ENCODE measurements around the gene COX10. TPM values are rescaled to one million over a fixed set of nuclear protein-coding genes. Genes with fewer than 3 reads are reported as not detected.

Gene COX10
- total RNA-seq, 2 experiments from 2014 or later = 24.5 to 25.2 TPM

DNA sequence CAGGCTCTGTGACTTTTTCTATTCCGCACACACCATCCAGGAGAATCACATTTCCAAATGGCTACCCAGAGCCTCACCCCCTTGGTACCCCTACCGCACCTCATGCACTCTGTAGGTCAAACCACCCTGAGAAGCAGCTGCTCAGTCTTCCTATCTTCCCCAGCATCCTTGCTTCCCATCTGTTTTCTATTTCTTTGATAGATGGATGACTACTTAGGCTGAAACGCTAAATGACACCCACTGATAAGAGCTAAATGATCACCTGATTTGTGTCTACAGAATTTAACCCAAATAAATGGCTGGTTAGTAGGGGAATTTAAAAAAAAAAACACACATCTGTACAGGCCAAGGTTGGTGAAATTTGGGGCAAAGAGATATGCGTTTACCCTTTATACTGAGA lies 17.6 kb upstream of the COX10 start:
- DNase-seq = no peak
- peaks cover 5% of the 10 kb centered on the region for H3K4me1 Mint-ChIP-seq
- ChIA-PET CTCF (interaction anchor here (0.7 kb wide), 1 partner anchor 250 kb away, joined by 3 read pairs; no protein-coding TSS in a partner anchor), POLR2A (no interaction called here)
- no peaks in the 10 kb centered on the region for H3K27me3 Mint-ChIP-seq
- H3K36me3 Mint-ChIP-seq (ENCODE audit: low read depth) = peaks cover 34% of the 10 kb centered on the region
- H3K27ac Mint-ChIP-seq = no peak overlapping the region
- no peaks in the 10 kb centered on the region for H3K9me3 Mint-ChIP-seq
- no peak overlapping the region for H3K4me3 Mint-ChIP-seq

DNA sequence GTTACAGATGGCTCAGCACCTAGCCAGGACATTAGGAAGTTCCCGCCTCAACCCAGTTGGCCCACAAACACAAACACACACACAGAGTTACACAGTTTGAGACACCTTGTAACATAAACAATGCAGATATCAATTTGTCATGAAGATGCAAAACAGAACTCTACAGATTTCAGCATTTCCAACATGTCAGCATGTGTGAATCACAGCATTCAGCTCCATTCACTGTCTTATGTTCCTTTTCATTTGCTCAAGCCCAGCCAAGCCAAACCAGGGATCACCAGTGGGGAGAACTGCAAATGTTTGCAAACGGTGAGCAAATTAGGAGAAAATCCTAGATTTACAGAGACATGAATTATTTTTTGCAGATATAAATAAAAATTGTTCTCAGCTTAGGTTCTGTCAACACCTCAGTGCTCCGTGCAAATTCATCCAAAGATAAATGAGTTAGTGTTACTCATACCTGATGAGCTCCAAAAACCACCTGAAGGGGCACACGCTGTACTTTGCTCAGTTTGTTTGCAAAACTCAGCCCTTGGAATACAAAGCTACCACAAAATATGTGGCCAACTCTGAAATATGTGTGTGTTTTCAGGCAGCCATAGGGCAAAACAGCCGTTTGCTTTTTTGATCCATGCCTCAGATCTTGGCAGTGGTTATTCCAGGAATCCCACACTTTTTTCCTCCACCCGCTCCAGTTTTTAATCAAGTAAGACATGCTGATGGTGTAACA lies 16.3 kb upstream of the COX10 start:
- Mint-ChIP-seq H3K27ac (no peak overlapping the region), H3K9me3 (no peaks in the 10 kb centered on the region), H3K27me3 (no peaks in the 10 kb centered on the region), H3K4me3 (no peak overlapping the region), H3K4me1 (peaks cover 9% of the 10 kb centered on the region), H3K36me3 (ENCODE audit: low read depth) (peaks cover 39% of the 10 kb centered on the region)
- no peak for DNase-seq
- ChIA-PET POLR2A (no interaction called here), CTCF (no interaction called here)

DNA sequence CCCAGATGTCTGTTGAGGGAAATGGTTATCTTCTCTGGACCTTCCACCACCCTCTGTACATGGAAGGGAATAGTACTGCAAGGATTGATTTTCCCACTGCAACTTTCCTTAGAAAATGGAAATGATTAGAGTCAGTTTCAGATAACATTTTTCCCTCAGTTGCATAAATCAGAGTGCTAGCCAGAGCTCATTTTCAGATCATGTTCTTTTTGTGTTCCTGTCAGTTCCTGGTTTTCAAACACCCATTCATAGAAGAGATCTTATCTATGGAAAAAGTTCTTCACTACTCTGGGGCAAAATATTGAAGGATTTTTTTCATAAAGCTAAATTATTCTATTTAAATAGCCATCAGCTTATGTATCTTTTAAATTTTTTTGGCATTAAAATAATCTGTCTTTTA lies 11.7 kb upstream of the COX10 start:
- CTCF ChIA-PET = interaction anchor here (1.4 kb wide), 1 partner anchor 15 kb away, joined by 3 read pairs; no protein-coding TSS in a partner anchor
- no peak for DNase-seq
- Mint-ChIP-seq H3K4me3 (no peak overlapping the region), H3K27me3 (no peaks in the 10 kb centered on the region), H3K4me1 (peaks cover 21% of the 10 kb centered on the region), H3K27ac (no peak overlapping the region), H3K36me3 (ENCODE audit: low read depth) (peaks cover 68% of the 10 kb centered on the region), H3K9me3 (no peaks in the 10 kb centered on the region)
- POLR2A ChIA-PET = interaction anchor here (0.7 kb wide), 1 partner anchor 243 kb away, joined by 3 read pairs; the partner anchor contains the start of gene HS3ST3B1

DNA sequence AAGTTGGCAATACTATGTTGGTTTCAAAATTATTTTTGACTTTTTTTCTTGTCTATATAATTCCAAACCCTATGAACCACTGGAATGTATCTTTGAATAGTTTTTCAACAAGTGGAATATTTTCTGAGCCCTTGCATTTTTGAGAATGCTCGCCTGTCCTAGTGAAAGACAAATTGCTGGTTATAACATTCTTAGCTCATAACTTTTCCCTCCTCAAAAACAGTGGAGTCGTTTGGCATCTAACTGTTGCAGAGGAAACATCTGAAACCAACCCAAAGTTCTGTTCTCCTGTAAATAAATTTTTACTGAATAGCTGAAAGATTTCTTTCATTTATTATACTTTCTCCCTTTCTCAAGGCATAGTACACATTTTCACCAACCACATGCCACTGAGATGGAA lies 11.3 kb upstream of the COX10 start:
- Mint-ChIP-seq H3K27me3 (no peaks in the 10 kb centered on the region), H3K4me1 (peaks cover 19% of the 10 kb centered on the region), H3K36me3 (ENCODE audit: low read depth) (peaks cover 69% of the 10 kb centered on the region), H3K27ac (no peak overlapping the region), H3K4me3 (no peak overlapping the region), H3K9me3 (no peaks in the 10 kb centered on the region)
- ChIA-PET CTCF (no interaction called here), POLR2A (interaction anchor here (0.7 kb wide), 1 partner anchor 243 kb away, joined by 3 read pairs; the partner anchor contains the start of gene HS3ST3B1)
- DNase-seq = no peak

DNA sequence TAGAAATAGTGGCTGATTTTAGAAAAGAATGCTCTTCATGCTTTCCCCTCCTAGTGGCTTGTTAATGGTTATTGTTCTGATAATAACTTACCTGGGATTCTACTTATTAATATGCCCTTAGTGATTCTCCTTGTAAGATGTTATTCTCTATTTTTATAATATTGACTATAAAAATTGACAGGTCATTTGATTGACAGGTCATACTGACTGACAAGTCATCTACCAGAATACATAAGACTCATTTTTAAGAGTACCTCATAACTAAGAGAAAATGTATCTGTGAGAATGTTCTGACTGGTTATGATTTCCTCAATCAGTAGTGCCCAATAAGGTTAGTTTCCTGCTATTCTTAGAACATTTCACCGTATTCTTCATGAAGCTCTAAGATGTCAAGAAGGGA lies 8.6 kb upstream of the COX10 start:
- CTCF ChIA-PET = interaction anchor here (0.7 kb wide), 1 partner anchor 46 kb away, joined by 3 read pairs; no protein-coding TSS in a partner anchor
- no peak overlapping the region for H3K4me3 Mint-ChIP-seq
- H3K27ac Mint-ChIP-seq = no peak overlapping the region
- no peaks in the 10 kb centered on the region for H3K9me3 Mint-ChIP-seq
- DNase-seq = no peak
- no peaks in the 10 kb centered on the region for H3K27me3 Mint-ChIP-seq
- POLR2A ChIA-PET = no interaction called here
- peaks cover 22% of the 10 kb centered on the region for H3K4me1 Mint-ChIP-seq
- H3K36me3 Mint-ChIP-seq (ENCODE audit: low read depth) = peaks cover 85% of the 10 kb centered on the region

DNA sequence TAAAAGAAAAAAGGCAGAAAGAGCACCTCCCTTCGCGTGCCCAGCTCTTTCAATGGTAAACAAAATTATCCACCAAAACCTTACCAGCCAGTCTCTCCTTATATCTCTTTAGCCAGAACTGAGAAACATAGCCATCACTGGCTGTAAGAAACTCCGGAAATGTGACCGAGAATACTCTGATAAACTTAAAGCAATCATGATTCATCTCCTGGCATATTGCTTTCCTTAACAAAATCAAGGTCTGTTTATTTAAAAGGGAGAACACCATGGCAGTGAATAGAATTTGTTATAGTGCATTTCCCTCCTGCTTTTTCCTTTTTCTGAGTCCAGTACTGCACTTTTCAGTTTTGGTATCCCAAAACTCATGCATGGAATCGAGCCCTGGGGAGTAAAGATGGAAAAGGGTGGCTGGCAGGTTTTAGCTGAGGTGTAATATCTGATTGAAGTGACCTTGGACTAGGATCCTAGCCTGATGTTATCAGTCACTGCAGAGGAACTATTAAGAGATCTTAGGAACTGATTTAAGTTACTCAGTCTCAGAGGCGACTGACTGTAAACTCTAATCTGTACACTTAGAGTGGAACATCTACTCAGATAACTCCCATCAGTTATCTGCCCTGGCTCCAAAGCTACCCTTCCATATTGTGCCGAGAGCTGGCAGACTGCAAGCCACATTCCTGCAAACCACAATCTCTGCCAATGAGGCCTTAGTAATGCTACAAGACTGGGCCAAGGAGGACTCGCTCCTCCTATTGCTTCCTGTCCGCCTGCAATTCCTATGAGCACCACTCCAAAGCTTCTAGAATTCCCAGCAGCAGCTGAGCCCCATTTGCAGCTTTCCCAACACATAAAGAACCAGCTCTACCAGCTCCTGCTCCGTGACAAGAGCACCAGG lies 7.4 kb upstream of the COX10 start:
- ChIA-PET CTCF (no interaction called here), POLR2A (no interaction called here)
- peaks cover 3% of the 10 kb centered on the region for H3K9me3 Mint-ChIP-seq
- H3K4me1 Mint-ChIP-seq = peaks cover 29% of the 10 kb centered on the region
- peaks cover 87% of the 10 kb centered on the region for H3K36me3 Mint-ChIP-seq (ENCODE audit: low read depth)
- no peaks in the 10 kb centered on the region for H3K27me3 Mint-ChIP-seq
- DNase-seq = no peak
- H3K4me3 Mint-ChIP-seq = no peak overlapping the region
- H3K27ac Mint-ChIP-seq = no peak overlapping the region

DNA sequence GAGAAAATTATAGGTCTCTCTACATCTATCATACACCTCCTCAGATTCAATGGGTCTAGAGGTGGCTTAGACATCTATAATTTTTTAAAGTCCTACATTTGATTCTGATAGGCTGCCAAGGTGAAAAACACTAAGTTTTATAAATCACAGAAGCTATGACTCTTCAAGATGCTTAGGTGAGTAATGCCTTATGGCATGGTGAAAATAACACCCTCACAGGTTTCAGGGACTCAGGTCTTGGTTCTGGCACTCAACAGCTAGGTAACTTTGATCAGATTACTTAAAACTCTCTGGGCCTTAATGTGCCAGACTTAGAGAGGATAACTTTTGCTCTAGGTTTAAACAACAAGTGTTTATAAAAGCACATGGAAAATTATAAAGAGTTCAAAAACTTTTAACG lies 2.0 kb upstream of the COX10 start:
- CTCF ChIA-PET = no interaction called here
- H3K27ac Mint-ChIP-seq = no peak overlapping the region

DNA sequence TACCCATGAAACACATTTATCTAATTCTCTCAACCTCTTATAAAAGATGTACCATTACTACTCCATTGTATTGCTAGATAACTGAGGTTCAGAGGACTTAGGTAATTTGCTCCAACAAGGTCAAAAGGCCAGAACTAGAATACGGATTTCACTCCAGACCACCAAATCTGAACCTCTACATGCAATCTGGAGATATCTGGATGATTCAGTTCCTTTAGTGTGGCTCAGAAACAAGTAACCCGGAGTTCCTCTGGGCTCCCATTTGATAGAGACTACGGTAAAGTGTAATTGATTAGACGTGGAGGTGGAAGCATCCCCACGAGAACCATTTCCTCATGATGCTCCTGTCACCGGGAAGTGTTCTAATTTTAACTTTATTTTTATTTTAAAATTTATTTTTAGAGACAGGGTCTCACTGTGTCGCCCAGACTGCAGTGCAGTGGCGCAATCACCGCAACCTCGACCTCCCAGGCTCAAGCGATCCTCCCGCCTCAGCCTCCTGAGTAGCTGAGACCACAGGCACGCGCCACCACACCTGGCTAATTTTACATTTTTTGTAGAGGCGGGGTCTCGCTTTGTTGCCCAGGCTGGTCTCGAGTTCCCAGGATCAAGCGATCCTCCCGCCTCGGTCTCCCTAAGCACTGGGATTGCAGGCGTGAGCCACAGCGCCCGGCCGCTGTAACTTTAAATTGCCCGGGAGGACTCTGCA lies 608 bp upstream of the COX10 start:
- ChIA-PET CTCF (interaction anchor here (3.2 kb wide), 1 partner anchor 233 kb away, joined by 12 read pairs; the partner anchor contains the start of gene HS3ST3B1), POLR2A (interaction anchor here (1.0 to 4.2 kb wide), 7 partner anchors 9 to 234 kb away, joined by 3 to 36 read pairs (median 6); partner anchors contain the start of gene HS3ST3B1)
- peak overlapping the region; percentile 82 for H3K27ac Mint-ChIP-seq
- H3K27me3 Mint-ChIP-seq = no peaks in the 10 kb centered on the region
- no peak for DNase-seq
- peaks cover 3% of the 10 kb centered on the region for H3K9me3 Mint-ChIP-seq
- peaks cover 63% of the 10 kb centered on the region for H3K4me1 Mint-ChIP-seq
- H3K4me3 Mint-ChIP-seq = peak overlapping the region; percentile 95
- peaks cover 69% of the 10 kb centered on the region for H3K36me3 Mint-ChIP-seq (ENCODE audit: low read depth)

More for the DNA sequence above, 2.0 kb upstream of the COX10 start:
- H3K4me1 Mint-ChIP-seq = peaks cover 52% of the 10 kb centered on the region
- H3K4me3 Mint-ChIP-seq = no peak overlapping the region
- no peaks in the 10 kb centered on the region for H3K27me3 Mint-ChIP-seq
- H3K36me3 Mint-ChIP-seq (ENCODE audit: low read depth) = peaks cover 69% of the 10 kb centered on the region
- H3K9me3 Mint-ChIP-seq = peaks cover 3% of the 10 kb centered on the region
- POLR2A ChIA-PET = interaction anchor here (1.0 to 2.5 kb wide), 6 partner anchors 136 to 236 kb away, joined by 3 to 9 read pairs (median 6); partner anchors contain the start of gene HS3ST3B1
- DNase-seq = no peak

DNA sequence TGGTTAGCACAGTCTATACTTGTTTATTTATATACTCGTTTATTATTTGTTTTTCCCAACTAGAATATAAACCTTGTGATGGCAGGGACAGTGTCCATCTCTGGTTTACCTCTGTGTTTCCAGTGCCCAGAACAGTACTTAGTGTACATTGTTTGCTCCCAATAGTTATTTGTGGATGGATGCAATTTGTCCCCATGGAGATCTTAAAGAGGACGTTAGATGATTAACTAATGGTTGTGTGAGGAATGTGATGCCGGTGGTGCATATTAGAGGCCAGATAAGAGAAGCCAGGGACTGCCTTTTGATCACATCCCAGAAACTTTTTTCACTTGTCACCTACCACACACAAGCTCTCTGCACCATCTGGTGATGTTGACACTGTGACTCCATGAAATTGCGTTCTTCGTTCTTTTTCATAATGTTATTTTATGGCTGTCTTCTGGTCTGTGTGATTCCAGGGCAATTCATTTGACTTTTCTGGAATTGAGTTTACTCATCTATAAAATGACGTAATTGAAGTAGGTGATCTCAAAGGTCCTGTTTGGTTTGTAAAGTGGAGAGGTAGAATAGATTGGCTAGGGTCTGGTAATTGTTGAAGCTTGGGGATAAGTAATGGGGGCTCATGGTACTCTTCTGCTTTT lies 1.2 kb downstream of the COX10 start:
- no peaks in the 10 kb centered on the region for H3K27me3 Mint-ChIP-seq
- peak overlapping the region; percentile 95 for H3K4me3 Mint-ChIP-seq
- ChIA-PET CTCF (interaction anchor here (1.0 to 3.2 kb wide), 2 partner anchors 133 to 231 kb away, joined by 3 to 12 read pairs; partner anchors contain the start of gene HS3ST3B1), POLR2A (interaction anchor here (0.9 to 4.2 kb wide), 7 partner anchors 7 to 231 kb away, joined by 3 to 36 read pairs (median 4); partner anchors contain the start of gene HS3ST3B1)
- H3K36me3 Mint-ChIP-seq (ENCODE audit: low read depth) = peaks cover 57% of the 10 kb centered on the region
- H3K9me3 Mint-ChIP-seq = peaks cover 3% of the 10 kb centered on the region
- peaks cover 59% of the 10 kb centered on the region for H3K4me1 Mint-ChIP-seq
- DNase-seq = no peak
- peak overlapping the region; percentile 18 for H3K27ac Mint-ChIP-seq

DNA sequence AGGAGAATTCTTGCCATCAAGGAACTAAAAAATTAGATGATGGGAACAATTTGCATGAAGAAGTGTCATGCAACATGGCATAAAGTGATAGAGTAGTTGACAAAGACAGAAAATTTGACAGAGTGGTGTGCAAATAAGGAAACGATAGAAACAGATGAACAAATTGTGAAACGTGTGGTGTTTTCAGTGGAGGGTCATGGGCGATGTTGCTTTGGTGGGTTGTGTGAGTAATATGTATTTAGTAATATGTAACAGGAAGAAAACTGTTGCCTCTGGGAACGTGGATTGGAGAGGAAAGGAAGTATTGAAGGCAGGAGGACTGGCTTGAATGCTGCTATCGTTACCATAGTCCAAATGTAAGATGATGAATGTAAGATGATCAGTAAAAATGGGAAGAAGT lies 3.6 kb downstream of the COX10 start:
- Mint-ChIP-seq H3K27ac (no peak overlapping the region), H3K27me3 (no peaks in the 10 kb centered on the region), H3K4me1 (peaks cover 54% of the 10 kb centered on the region), H3K9me3 (no peaks in the 10 kb centered on the region), H3K36me3 (ENCODE audit: low read depth) (peaks cover 53% of the 10 kb centered on the region), H3K4me3 (no peak overlapping the region)
- ChIA-PET CTCF (no interaction called here), POLR2A (interaction anchor here (1.8 to 4.2 kb wide), 2 partner anchors 17 to 229 kb away, joined by 5 to 36 read pairs; partner anchors contain the start of gene HS3ST3B1)
- no peak for DNase-seq

DNA sequence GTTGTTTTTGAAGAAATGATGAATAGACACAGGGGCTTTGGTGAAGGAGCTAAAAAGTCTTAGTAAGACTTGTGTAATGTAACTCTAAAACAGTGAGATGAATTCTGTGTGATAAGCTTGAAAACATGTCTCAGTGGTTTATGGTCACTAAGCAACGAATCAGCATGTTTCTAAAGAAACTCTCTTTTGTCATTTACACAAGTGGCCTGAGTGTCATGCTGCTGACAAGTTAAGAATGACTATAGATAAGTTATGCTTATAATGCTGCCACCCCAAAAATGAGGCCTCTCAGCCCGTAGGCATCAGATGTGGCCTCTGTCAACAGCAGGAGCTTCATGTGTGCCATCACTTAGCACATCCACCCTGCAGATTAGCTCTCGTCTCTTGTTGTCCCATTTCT lies 8.7 kb downstream of the COX10 start:
- CTCF ChIA-PET = interaction anchor here (1.0 kb wide), 1 partner anchor 18 kb away, joined by 3 read pairs; no protein-coding TSS in a partner anchor
- POLR2A ChIA-PET = interaction anchor here (1.1 to 1.6 kb wide), 6 partner anchors 8 to 223 kb away, joined by 3 to 6 read pairs (median 4); partner anchors contain the start of genes COX10 and HS3ST3B1
- H3K27me3 Mint-ChIP-seq = no peaks in the 10 kb centered on the region
- peaks cover 35% of the 10 kb centered on the region for H3K4me1 Mint-ChIP-seq
- peaks cover 55% of the 10 kb centered on the region for H3K36me3 Mint-ChIP-seq (ENCODE audit: low read depth)
- H3K4me3 Mint-ChIP-seq = no peak overlapping the region
- DNase-seq = no peak
- H3K27ac Mint-ChIP-seq = peak overlapping the region; percentile 56
- H3K9me3 Mint-ChIP-seq = no peaks in the 10 kb centered on the region

DNA sequence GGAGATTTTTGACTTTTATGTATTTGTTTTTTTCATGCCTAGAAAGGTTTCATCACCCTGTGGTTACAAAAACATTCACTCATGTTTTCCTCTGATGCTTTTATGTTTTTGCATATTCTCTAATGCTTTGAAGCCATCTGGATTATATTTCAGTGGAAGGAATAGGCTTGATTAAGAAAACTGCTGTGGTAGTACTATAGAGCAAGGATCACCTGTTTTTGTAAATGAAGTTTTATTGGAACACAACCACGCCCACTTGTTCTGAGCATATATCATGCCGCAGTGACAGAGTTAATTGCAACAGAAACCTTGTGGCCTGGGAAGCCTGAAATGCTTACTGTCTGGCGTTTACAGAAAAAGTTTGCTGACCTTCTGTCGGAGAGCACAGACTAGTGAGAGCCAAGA lies 11.5 kb downstream of the COX10 start:
- POLR2A ChIA-PET = interaction anchor here (1.5 kb wide), 1 partner anchor 122 kb away, joined by 4 read pairs; no protein-coding TSS in a partner anchor

More for the DNA sequence above, 11.5 kb downstream of the COX10 start:
- H3K9me3 Mint-ChIP-seq = no peaks in the 10 kb centered on the region
- H3K4me1 Mint-ChIP-seq = peaks cover 30% of the 10 kb centered on the region
- no peak overlapping the region for H3K4me3 Mint-ChIP-seq
- H3K36me3 Mint-ChIP-seq (ENCODE audit: low read depth) = peaks cover 50% of the 10 kb centered on the region
- H3K27me3 Mint-ChIP-seq = no peaks in the 10 kb centered on the region
- DNase-seq = no peak
- H3K27ac Mint-ChIP-seq = no peak overlapping the region
- CTCF ChIA-PET = no interaction called here
